Inferior parietal cortex (tissue), 1 donor: ENCODE data around the gene PLEKHD1.
A peak's percentile ranks its signal among the peaks of the same experiment; 100 is the strongest.

Experiments
- DNase-seq: peaks from one replicate; pipeline ENCODE4 v3.0.0-alpha.2; 2016; ENCODE audit errors: extremely low spot score

Gene PLEKHD1

DNA sequence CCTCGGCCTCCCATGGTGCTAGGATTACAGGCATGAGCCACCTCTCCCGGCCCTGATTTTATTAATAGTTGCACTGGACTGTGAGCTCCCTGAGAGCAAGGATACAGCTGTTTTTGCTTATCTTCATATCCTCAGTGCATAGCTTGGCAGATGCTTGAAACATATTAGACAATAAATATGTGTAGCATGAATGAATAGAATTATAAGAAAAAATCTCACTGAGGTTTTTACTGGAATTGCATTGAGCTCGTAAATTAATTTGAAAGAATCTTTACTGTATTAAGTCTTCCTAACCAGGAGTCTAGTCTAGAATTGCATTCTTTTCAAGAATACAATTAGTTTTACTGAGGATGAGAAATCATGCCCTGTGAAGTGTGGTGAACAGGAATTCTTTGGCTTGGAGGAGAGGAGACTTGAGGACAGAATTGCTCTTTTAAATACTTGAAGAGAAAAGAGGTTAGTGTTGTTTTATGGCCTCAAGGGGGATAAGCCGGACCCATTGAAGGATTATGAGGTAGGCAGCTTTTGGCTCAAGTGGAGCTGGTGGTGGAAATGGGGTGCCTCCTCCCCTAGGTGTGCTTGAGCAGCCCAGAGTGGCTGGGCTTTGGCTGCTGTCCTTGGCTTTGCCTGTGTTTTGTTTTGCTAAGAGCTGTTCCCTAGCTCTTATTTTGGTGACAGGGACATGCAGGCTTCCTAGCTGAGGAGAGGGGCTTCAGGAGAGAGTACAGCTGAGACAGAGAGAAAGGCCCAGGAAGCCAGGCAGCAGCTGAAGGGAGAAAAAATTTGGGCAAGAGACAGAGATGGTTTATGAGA, 34.0 kb downstream of the PLEKHD1 start:
- no peak for DNase-seq

DNA sequence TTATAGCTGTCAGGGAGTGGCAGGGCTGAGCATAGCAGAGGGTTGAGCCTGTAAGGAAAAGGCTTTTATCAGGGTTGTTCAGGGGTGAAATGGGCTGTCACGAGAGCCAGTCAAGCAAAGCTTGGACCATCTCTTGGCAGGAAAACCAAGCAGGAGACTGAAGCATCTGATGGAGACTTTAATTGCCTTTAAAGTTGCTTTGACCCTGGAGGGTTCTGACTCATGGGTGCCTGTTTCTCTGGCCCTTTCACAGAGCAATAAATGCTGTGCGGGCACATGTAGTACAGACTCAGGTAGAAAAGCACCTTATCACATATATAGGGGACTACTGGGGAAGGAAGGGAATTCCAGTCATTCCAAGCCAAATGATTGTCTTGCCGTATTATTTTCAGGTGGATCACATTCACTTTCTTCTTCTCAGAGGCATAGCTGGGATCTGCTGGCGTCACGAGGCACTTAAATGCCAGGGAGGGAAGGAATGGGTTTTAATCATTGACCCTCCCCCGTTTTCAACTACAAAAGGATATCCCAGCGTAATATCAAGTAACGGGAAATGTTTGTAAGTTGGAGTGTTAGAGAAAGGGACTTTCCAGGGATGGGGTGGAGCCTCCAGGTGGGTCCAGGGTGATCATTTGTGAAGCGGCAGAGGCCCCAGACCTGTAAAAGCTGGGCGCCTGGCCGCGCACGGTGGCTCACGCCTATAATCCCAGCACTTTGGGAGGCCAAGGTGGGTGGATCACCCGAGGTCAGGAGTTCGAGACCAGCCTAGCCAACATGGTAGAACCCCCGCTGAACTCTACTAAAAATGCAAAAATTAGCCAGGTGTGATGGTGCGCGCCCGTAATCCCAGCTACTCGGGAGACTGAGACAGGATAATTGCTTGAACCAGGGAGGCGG, 34.9 kb downstream of the PLEKHD1 start:
- DNase-seq, result no peak

DNA sequence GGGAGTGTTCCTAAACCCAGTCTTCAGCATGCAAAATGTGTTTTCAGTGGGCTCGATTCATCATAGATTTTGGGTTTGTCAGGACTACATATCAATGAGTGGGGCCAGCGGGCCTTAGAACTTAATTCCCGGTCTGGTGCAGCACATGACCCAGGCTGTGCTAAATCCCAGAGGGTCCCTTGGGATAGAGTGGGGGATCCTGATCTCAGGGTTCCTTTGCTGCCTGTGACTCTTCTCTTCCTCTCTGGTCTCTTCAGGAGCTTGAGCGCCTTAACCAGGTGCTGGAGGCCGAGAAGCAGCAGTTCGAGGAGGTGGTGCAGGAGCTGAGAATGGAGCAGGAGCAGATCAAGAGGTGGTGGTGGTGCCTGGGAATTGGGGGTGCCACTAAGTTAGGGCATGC, 37.5 kb downstream of the PLEKHD1 start:
- no peak for DNase-seq

DNA sequence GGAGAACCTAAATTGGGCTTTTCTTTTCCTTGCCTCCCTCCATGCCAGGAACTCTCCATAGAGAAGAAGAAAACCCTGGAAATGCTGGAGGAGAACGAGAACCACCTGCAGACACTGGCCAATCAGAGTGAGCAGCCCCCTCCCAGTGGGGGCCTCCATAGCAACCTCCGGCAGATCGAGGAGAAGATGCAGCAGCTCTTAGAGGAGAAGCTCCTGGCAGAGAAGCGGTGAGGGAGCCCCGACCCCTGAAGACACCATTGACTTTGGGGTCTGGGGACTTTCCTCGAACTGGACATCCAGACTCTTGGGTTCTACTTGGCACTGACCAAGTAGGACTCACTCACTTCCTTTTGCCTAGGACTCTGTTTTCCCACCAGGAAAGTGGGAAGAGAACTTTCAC, 41.4 kb downstream of the PLEKHD1 start:
- DNase-seq, result no peak

DNA sequence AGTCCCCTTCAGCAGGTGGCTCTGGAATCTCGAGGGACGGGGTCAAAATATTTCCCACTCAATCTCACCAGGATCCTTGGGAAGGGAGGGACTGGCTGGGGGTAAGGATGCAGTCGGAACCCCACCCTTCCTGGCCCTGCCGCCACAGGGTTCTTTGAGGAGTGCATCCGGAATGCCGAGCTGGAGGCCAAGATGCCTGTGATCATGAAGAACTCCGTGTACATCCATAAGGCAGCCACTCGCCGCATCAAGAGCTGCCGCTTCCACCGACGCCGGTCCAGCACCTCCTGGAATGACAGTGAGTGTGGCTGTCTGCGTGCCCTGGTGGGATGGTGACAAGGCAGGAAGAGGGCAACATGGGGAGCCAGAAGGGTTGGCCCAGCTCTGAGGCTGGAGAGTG, 43.1 kb downstream of the PLEKHD1 start:
- DNase-seq, result no peak

DNA sequence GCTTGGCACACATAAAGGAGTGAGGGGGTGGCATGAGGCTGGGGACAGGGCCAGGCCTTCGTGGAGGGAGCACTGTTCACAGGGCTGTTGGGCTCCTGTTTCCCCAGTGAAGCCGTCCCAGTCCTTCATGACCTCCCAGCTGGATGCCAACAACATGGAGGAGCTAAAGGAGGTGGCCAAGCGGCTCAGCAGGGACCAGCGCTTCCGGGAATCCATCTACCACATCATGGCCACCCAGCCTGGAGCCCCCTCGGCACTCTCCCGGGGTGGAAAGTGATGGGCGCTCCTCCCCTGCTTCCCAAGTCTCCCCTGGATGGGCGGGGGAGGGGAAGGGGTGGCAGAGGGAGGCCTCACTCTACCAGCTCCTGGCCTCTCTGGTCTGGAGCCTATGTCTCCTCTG, 43.6 kb downstream of the PLEKHD1 start:
- no peak for DNase-seq

DNA sequence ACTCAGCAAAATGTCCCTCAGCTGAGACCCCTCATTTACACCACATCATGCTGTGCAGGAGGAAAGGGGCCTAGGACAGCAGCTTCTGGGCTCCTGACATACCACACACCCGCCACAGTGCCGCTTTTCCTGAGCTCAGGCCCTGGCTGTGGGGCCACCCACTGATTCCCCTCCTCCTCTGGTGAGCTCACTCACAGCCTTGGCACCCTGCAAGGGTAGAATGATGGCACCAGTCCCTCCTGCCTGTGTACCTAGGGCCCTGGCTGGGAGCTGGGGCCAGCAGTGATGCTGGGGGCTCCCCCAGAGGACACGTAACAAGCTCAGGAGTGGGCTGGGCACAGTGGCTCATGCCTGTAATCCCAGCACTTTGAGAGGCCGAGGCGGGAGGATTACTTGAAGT, 44.4 kb downstream of the PLEKHD1 start:
- DNase-seq, result no peak

DNA sequence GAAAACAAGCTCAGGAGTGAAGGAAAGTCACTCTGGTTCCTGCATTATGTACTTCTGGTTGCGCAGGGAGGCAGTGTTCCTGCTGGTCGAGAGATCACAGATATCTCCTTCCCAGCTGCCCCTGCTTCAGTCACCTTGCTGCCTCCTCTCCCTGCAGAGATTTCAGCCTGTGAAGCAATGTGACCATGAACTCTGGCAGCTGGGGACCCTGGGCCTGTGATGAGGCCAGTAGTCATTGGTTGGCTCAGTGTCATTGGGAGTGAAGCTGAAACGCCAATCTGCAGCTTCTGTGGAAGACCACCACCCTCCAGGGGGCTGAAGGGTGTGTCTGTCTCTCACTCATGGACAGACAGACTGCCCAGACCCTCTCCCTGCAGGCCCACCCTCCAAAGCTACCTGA, 45.0 kb downstream of the PLEKHD1 start:
- no peak for DNase-seq

DNA sequence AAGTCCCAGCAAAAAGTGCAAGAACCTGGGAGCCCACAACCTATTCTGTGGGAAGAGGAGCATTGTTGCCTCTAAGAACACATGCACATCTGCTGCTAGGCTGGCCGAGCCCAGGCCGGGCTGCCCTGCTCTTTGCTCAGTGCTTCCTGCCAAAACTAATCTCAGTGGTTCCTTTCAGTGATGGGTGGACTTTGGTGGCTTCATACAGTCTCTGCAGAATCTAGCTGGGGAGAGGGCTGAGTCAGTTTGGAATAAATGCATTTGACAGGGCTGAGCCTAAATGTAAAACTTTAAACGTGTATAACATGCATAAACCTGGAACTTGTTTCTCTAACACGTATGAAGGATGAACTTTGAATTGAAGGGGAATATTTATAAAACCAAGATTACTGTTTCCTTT, 45.6 kb downstream of the PLEKHD1 start:
- no peak for DNase-seq

DNA sequence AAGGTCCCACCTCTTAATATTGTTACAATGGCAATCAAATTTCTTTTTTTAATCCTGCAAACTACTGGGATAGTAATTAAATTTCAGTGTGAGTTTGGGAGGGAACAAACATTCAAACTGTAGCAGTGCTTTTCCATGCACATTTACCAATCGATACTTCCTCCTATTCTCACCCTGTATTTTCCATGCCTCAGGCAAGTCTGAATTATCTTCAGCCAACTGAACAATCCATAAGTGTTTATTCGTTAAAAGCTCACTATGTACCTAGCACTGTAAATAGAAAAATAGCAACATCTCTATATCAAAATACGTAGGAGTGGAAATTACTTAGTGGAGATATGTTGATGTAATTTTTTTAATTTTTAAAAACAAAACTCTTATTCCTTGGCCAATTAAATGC, 46.6 kb downstream of the PLEKHD1 start:
- DNase-seq, result no peak

DNA sequence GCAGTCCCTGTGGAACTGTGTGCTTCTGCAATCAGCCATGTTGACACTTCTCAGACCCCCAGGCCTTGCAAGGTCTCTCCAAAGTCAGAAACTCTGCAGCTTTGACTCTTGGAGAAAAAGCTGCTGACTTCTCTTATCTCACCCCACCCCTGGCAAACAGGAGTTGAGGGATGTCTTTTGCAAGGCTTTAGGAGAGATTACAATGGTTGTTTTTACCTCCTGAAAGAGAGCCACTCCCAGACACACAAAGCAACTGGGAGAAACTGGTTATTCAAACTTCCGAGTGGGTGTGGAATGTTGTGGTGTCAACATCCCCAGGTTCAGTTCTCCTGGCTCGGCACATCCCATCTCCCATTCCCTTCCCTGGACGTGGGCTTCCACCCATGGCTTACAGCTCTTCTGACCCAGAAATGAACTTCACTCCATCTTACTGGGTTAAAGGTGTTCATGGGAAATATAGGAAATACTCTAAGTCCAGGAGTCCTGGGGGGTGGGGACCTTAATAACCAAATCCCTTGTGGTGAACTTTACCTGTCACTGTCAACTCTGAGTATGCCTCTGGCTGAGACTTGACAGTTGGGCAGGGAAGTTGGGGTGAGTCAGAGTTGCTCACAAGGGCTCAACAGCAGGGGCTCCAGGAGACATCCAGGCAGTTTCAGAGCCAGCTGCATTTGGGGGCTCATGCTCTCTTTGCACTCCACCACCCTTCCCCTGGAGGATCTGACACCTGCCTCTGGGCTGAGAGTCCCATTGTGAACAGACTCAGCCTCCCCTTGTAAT, 48.2 kb downstream of the PLEKHD1 start:
- no peak for DNase-seq

DNA sequence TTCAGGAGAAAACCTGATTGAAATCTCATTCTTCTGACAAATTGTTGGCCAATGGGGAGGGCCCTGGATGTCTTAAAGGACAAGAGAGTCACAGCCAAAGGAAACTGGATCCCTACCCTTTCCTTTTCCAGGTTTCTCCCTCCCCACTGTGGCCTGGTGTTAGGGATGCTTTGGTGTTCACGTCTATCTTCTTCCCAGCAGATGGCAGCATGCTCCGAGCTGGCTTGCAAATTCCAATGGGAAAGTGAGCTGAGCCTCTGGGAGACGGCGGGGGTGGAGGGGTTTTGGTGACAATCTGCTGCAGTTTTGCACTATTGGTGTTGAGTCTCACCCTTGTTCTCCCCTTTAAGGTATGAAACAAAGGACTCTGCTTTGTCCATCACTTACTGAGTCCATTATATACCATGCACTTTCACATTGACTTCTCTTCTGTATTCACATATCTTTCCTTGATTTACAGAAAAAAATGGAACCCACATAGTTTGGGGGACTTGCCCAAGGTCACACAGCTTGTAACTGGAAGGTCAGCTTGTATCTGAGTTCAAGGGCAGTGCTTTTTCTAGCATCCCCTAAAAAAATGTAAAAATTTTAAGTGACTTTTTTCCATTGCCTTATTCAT, 50.8 kb downstream of the PLEKHD1 start:
- DNase-seq, result peak; percentile 66

DNA sequence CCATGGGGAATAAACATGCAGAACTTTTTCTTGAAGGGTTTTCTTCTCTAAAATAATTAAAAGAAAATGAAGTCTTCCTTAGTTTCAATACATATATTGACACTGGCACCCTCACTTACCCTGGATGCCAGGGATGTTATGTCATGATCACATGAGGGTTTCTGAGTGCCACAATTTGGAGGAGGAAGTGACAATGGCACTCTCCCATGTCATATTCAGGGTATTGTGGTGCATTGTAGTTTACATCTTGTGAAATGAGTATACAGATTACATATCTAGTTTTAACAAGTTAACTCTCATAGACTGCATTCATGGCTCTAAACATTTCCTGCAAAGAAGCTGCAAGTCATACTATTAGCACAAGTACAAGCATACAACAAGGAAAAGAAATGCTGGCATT, 52.4 kb downstream of the PLEKHD1 start:
- DNase-seq, result no peak

DNA sequence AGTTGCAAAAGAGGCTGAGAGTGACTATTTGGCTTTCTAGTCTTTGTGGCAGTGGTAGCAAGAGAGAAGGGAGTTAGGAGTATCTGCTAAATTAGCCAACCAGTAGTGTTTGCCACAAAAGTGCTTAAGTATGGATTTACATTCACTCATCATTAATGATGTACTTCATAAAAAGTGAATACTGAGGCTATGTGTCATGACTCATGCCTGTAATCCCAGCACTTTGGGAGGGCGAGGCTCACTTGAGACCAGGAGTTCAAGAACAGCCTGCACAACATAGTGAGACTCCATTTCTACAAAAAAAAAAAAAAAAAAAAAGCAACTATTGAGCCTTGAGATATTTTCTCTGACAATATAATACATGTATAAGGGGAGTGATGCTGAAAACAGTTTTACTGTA, 53.4 kb downstream of the PLEKHD1 start:
- no peak for DNase-seq

DNA sequence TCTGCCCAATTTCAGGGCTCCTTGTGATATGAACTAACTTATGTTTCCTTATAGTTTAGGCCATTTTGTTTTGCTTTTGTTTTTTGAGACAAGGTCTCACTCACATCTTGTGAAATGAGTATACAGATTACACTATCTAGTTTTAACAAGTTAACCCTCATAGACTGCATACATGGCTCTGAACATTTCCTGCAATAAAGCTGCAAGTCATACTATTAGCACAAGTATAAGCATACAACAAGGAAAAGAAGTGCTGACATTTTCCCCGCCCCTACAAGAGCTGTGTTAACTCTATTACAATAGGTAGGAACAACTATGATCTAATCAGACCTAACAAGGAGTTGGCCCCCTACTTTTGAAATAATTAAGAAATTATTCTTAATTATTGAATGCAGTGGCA, 54.2 kb downstream of the PLEKHD1 start:
- no peak for DNase-seq

DNA sequence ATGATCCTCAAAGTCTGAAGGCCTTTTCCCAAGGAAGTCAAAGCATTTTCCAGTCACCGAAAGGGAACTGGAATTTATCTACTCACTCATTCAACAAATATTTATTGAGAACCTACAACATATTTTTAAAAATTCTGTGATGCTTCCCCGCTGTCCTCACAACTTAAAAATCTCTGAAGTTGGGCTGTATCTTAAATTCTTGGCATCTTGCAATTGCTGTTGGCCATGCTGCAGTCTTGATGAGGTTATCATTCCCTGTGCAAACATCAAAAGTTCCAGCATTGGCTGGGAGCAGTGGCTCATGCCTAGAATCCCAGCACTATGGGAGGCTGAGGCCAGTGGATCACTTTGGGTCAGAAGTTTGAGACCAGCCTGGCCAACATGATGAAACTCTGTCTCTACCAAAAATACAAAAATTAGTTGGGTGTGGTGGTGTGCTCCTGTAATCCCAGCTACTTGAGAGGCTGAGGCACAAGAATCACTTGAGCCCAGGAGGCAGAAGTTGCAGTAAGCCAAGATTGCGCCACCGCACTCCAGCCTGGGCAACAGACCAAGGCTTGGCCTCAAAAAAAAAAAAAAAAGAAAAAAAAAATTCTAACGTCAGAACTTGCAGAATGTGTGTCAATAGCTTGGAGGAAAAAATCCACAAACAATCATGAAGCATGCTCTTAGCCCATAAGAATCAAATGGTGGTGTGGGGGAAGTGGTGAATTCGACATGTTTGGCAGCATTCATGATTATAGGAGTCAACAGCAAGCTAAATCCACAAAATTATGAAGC, 55.3 kb downstream of the PLEKHD1 start:
- DNase-seq, result no peak

DNA sequence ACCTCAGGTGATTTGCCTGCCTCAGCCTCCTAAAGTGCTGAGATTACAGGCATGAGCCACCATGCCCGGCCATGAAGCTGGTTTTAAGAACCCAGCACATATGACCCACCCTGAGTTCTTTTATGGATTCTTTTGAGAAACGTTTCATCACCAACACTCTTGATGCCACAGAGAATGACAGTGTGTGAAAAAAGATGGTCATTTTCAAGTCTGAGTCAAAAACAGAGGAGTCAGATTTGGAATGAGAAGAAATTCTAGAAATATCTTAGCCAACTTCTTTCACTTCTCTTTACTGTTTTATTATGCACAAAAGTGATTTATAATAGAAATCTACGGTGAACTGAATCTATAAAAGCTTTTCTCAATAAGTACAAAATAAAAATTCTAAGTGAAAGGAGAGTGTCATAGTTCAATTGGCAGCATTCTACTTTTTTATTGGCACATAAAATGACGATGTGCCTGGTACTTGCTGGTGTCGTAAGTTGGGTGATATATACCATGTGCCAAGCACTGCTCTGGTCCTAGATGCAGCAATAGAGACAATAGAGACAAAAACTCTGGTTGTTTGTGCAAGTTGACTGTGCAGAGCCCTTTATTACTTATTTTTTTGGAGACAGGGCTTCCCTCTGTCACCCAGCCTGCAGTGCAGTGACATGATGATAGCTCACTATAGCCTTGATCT, 56.3 kb downstream of the PLEKHD1 start:
- no peak for DNase-seq

DNA sequence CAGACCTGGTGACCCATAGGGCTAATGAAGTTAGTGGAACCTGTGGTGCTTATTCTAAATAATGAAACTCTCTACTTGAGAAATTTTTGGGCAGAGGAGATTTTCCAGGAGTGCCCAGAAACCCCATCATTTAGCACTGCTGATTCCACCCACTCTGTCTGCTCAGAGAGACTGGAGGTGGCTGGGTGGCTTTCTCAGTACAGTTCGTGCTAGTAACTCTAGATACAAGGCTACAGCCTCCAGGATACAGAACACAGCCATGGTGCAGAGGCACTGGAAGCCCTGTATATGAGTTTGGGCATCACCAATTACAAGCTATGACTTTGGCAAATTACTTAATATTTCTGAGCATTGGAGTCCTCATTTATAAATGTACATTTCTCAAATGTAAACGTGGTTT, 57.8 kb downstream of the PLEKHD1 start:
- DNase-seq, result no peak

DNA sequence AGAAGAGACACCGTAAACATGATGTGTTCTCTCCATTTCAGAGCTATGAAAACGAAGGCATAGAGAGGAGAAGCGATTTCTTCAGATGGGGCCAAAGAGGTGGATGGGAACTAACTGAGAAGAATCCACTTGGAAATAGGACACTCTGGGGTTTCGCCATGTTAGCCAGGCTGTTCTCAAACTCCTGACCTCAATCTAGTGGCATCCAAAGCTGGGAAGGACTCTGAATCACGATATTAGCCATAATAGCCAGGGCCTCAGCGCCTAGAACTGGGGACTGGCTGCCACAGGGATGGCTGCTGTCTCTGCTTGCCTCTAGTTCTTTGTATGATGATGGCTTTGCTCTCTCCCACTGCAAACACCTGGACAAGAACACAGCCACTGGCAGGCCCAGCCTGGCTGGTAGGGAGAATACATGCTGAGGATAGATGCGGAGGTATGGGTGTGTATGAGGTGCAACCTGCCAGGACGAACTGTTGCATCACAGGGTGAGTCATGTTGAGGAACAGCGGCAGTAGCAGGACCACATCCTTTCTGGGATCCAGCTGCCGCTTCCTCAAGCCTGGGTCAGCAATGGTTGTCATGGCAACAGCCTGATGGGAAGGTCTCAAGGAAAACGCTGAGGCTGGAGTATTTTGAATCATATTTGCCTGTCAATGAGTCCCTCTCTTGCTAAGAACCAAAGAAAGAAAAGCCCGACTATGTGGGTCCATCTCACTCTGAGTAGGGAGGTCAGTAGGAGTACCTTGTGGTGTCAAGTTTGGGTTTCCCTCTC, 59.0 kb downstream of the PLEKHD1 start:
- no peak for DNase-seq
